Thyroid gland (tissue), 4 donors: ENCODE results near the gene ABI1. TPM values are rescaled to one million over a fixed set of nuclear protein-coding genes. Genes with fewer than 3 reads are reported as not detected.
"Not testable (repeated sequence)": the region's sequence is repeated elsewhere in the genome, so short reads cannot be mapped to it uniquely, and the experiment has no call there.

Experiments used
- DNase-seq, 2 donors: peaks; one replicate each; pipeline ENCODE4 v3.0.0-alpha.2; 2019
- H3K27ac ChIP-seq, 3 donors: fragments of 200-600 bp; sonication (generic); 1 replicate in 2 of 3; 2 replicates in 1 of 3; pipeline ENCODE4 v1.5.1; 2016 to 2019; ENCODE audit warnings: mild to moderate bottlenecking in 1 of 3, moderate library complexity in 1 of 3
- H3K27me3 ChIP-seq: fragments of 200-600 bp; sonication (generic); one replicate; pipeline ENCODE4 v1.5.1; 2019
- H3K36me3 ChIP-seq, 2 donors: fragments of 200-600 bp; sonication (generic); one replicate each; pipeline ENCODE4 v1.5.1; 2016 to 2019
- H3K4me1 ChIP-seq, 2 donors: fragments of 200-600 bp; sonication (generic); one replicate each; pipeline ENCODE4 v1.5.1; 2017 to 2019
- H3K4me3 ChIP-seq, 3 donors: fragments of 200-600 bp; sonication (generic); replicated peaks in 1 of 3; 1 replicate in 2 of 3; 2 replicates in 1 of 3; pipeline ENCODE4 v1.5.1; 2016; ENCODE audit warnings: mild to moderate bottlenecking in 1 of 3
- H3K9me3 ChIP-seq: fragments of 200-600 bp; sonication (generic); one replicate; pipeline ENCODE4 v1.5.1; 2017
- POLR2A ChIP-seq, 2 donors: fragments of 450-650 bp; IDR thresholded peaks; one replicate each; pipeline ENCODE4 v1.6.1; 2017; ENCODE audit warnings: antibody characterized with exemption in 2 of 2, mild to moderate bottlenecking in 2 of 2, moderate library complexity in 1 of 2
- WGBS, 2 donors: methylation state at CpG; one replicate each; pipeline ENCODE4 v1.1.5; 2017; 5-methylcytosine and 5-hydroxymethylcytosine counted together
- intact Hi-C: fragments of 100-400 bp; cut with DNase I; formaldehyde crosslinking; loops from one replicate; pipeline ENCODE4 v1.15.1; 2023
- total RNA-seq, 4 donors: library from RNA; depleted of rRNA; stranded (reverse); fragments of >200 nt; gene quantifications; one replicate each; pipeline ENCODE4 v1.2.3, GENCODE V29; 2016
- TF ChIP-seq, protein P1 (sequence below), 6 experiments: fragments of 200-600 bp in 3 of 6; fragments of 450-650 bp in 3 of 6; sonication (generic) in 3 of 6; IDR thresholded peaks; one replicate each; pipeline ENCODE4 v1.5.1; 2016 to 2019; ENCODE audit warnings: antibody characterized with exemption in 6 of 6, mild to moderate bottlenecking in 2 of 6, inconsistent platforms in 1 of 6, moderate library complexity in 1 of 6

Gene ABI1
- 10 to 100 TPM; 42.7 to 72.3 (median 47.4) TPM for total RNA-seq

DNA sequence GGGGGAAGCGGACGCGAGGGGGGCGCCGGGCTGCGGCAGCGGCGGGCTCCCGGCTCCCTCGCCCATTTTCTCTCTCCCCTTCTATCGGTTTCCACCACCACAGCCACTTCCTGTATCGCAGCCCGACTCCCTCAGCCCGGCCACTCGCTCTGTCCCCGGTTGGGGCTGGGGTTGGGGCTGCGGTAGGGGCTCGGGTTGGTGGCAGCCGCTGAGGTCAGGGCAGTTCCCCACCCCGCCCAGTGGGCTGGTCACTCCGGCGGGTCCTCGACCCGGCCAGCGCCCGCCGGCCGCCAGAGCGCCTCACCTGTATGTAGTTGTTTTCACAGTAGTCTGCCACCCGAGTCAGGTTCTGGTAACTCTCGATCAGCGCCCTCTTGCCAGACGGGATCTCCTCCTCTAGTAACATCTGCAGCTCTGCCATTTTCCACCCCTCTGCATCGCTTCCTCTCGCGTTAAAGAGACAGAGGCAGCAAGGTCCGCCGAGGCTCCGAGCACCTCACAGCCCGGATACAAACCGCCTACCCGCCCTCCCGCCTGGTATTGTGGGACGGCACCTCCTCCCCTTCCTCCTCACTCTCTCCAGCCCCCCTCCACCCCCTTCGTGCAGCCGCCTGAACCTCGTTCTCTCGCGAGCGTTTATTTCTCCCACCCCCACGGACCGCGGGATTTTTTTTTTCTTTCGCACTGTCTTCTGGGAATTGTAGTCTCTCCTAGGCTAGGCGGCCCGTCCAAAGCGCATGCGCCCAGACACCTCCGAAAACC is at the start of gene ABI1:
Gene ABI1 (minus strand): TSS at position 516 of the 762 bp plus-strand sequence. CDS start 95 bp downstream, at position 421.
- DNase-seq = peak; percentile 98
- H3K27ac ChIP-seq = peak within 1 kb of the TSS; percentile 93 to 95 (median 94)
- no peaks in the 10 kb centered on the region for H3K36me3 ChIP-seq
- peak; percentile 92 to 96 for TF ChIP-seq POLR2A (IDR thresholded peaks at IDR 0.05)
- TF ChIP-seq, protein P1, sequence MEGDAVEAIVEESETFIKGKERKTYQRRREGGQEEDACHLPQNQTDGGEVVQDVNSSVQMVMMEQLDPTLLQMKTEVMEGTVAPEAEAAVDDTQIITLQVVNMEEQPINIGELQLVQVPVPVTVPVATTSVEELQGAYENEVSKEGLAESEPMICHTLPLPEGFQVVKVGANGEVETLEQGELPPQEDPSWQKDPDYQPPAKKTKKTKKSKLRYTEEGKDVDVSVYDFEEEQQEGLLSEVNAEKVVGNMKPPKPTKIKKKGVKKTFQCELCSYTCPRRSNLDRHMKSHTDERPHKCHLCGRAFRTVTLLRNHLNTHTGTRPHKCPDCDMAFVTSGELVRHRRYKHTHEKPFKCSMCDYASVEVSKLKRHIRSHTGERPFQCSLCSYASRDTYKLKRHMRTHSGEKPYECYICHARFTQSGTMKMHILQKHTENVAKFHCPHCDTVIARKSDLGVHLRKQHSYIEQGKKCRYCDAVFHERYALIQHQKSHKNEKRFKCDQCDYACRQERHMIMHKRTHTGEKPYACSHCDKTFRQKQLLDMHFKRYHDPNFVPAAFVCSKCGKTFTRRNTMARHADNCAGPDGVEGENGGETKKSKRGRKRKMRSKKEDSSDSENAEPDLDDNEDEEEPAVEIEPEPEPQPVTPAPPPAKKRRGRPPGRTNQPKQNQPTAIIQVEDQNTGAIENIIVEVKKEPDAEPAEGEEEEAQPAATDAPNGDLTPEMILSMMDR (IDR thresholded peaks at IDR 0.05) = no peak
- H3K4me3 ChIP-seq = peak within 1 kb of the TSS; percentile 71 to 92 (median 91)
- H3K27me3 ChIP-seq = no peaks in the 10 kb centered on the region
- H3K9me3 ChIP-seq = no peaks in the 10 kb centered on the region
- intact Hi-C loops = loop anchor here (5.0 kb wide), 1 partner anchor 133 kb away; no protein-coding TSS in a partner anchor
- WGBS, 2 donors = 0 to 1% methylated on average over 49 to 52 of the region's 59 CpGs
- H3K4me1 ChIP-seq = peaks cover 10 to 22% of the 10 kb centered on the region in 2 donors

DNA sequence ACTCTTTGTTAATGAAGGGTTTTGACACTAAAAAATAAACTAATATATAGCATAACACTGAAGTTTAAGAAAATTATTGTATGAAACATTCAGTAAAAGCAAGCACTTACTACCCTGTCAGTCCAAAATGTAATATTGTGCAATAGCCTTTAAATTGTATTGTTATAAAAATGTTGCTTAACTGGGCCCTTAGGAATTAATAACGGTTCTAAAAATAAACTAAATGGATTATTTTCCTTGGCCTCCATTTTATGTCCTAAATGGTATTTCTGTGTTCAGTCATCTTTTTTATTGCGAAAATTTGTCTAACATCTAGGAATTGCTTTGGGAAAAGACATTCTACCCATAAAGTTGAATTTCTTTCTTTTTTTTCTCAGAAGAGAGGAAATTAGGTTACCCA is 49.0 kb upstream of the ABI1 start:
- no peak for TF ChIP-seq POLR2A (IDR thresholded peaks at IDR 0.05)
- TF ChIP-seq, protein P1 (IDR thresholded peaks at IDR 0.05) = no peak
- Histone ChIP-seq H3K4me3 (no peak overlapping the region), H3K4me1 (no peaks in the 10 kb centered on the region), H3K27me3 (no peaks in the 10 kb centered on the region), H3K27ac (no peak overlapping the region), H3K9me3 (no peaks in the 10 kb centered on the region), H3K36me3 (no peaks in the 10 kb centered on the region)
- 71 to 77% methylated on average over 2 of the region's 2 CpGs for WGBS, 2 donors
- intact Hi-C loops = no loop called here
- DNase-seq = no peak

DNA sequence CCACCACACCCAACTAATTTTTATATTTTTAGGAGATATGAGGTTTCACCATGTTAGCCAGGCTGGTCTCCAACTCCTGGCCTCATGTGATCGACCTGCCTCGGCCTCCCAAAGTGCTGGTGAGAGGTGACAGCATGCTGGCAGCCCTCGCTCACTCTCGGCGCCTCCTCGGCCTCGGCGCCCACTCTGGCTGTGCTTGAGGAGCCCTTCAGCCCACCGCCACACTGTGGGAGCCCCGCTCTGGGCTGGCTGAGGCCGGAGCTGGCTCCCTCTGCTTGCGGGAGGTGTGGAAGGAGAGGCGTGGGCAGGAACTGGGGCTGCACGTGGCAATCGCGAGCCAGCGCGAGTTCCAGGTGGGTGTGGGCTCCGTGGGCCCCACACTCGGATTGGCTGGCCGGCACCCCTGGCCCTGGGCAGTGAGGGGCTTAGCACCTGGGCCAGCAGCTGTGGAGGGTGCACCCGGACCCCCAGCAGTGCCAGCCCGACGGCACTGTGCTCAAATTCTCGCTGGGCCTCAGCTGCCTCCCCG is 44.6 kb upstream of the ABI1 start:
- H3K27ac ChIP-seq, H3K36me3 ChIP-seq, H3K9me3 ChIP-seq, H3K4me1 ChIP-seq, H3K27me3 ChIP-seq, H3K4me3 ChIP-seq, DNase-seq, intact Hi-C loops: not testable (repeated sequence)
- 92 to 95% methylated on average over 8 to 21 of the region's 26 CpGs for WGBS, 2 donors

DNA sequence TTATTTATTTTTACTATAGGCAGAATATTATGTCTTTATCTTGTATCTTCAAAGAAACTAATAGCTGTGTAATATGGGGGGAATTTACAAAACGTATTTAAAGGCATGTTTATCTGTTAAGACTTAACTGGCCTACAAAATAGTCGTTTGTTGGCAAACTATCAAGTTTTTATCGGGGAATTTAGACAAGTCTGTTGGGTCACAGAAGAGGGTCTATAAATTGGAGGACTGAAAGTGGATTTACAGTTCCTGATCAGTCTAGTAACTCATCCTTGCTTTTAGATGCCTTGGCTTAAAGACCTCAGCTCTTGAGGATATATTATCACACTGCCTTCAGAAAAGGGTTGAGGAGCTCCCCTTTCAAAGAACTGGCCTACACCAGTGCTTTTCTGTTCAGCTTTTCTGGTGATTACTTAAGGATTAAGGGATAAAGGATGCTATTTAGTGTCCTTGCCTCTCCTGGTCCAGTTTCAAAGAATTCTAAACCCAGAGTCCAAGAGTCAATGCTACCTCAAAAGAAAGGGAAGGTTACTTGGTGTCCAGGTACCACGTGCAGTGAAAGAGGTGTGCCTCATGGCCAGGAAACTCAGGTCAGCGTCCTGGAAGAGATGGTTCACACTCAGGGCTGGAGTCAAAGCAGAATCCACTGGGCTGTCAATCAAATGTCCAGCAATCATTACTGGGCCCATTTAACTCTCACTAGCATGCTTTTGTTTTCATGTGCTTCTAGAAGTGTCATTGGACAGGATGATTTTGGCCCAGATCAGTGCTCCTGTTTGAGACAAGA is 42.9 kb upstream of the ABI1 start:
- TF ChIP-seq, protein P1 (IDR thresholded peaks at IDR 0.05) = no peak
- TF ChIP-seq POLR2A (IDR thresholded peaks at IDR 0.05) = no peak
- WGBS, 2 donors = 63 to 75% methylated on average over 5 of the region's 5 CpGs
- Histone ChIP-seq H3K36me3 (no peaks in the 10 kb centered on the region), H3K9me3 (no peaks in the 10 kb centered on the region), H3K4me1 (no peaks in the 10 kb centered on the region), H3K27ac (no peak overlapping the region), H3K27me3 (no peaks in the 10 kb centered on the region), H3K4me3 (no peak overlapping the region)
- intact Hi-C loops = no loop called here
- no peak for DNase-seq

DNA sequence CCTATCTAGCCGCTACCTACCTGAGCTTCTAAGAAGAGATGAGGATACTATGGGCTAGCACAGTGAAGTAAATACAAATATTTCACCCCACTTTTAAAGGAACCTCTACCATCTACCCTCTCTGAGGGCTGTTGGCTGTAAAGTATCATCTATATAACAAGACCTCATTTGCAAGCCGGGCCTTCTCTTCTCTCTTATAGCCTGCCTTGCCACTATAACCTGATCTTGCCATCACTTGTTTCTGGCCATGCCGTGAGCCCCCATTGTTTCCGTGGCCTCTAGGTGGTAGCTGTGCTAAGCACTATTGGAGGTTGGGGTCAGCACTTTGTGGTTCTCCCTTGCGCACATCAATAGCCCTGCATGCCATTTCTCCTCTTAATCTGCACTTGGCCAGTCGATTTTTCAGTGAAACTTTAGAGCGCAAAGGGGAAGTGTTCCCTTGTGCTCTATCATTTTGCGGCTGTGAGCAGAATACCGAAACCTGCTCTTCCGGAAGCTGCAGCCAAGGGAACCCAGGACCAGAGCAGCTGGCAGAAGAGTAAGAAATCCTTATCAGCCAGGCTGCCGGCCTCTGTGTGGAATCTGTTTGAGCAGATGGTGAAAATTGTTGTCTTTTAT is 31.7 kb upstream of the ABI1 start:
- H3K4me3 ChIP-seq, H3K27ac ChIP-seq, H3K36me3 ChIP-seq, intact Hi-C loops, DNase-seq, H3K27me3 ChIP-seq, H3K4me1 ChIP-seq, H3K9me3 ChIP-seq: not testable (repeated sequence)
- WGBS, 2 donors = 82 to 90% methylated on average over 2 to 10 of the region's 11 CpGs
